Stimulated activated CD8-positive, alpha-beta memory T cell treated with anti-CD3 and anti-CD28 coated beads, Interleukin-4, amount 100 ng/mL, for 48 hours (primary cell): Measurements from ENCODE around the gene HYAL2.
"Not testable (repeated sequence)": the region's sequence is repeated elsewhere in the genome, so short reads cannot be mapped to it uniquely, and the experiment has no call there.

Experiments
- DNase-seq: peaks from one replicate; pipeline ENCODE4 v3.0.0-alpha.2; 2020

The HYAL2 gene

DNA sequence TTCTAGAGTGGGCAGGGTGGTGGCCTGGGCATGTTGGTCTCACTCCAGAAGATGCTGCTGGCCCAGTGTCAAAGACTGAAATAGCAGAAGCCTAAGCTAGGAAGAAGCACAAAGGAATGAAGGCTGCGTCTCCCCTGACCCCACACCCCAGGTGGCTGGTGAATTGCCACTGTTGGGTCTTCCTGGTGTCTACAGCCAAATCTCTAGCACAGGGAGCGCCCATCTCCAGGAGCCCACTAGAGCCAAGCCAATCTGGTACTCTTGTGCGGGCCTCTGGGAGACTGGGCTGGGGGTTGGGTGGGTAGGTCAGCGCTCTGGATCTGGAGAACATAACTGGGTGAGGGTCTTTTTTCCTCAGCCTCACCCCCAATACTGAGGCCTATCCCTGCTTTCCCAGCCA lies 4.6 kb upstream of the HYAL2 start:
- DNase-seq: no peak

- no peak for DNase-seq
Measured at GRCh38 chr3:50326182-50326541, 3.6 kb upstream of the HYAL2 start.

DNA sequence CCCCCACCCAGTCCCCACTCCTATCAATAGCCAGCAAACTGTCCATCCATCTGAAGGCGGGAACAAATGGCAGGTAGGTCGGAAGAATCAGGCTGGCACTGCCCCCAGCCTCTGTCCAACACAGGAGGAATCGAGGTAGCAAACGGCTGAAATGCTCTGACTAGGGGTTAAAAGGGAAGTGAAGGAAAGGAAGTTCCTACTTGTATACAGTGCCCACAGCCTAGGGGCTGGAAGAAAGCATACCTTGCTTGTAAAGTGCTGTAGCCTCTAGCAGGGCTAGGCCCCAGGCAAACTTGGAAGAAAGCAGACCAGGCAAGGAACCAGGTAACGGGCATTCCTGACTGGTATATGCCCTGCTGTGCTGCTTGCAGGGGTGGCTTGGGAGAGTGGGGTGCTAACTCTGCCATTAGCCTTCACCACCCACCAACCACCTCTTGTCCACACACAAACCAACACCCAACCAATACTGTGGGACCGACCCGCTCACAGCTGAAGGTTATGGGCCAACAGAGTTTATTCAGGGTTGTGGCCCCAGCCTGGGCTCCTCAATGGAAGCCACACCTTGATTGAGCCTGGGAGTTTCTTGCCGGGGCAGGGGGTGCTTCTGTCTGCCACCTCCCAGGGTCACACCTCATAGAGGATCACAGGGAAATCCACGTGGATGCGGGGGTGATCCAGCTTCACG lies 3.1 kb upstream of the HYAL2 start:
- DNase-seq: no peak

- DNase-seq: no peak
Measured at GRCh38 chr3:50325113-50325480, 2.6 kb upstream of the HYAL2 start.

- DNase-seq: peak; percentile 82
Measured at GRCh38 chr3:50324351-50325112, 2.0 kb upstream of the HYAL2 start.

GRCh38 chr3:50323614-50324199 lies 1.2 kb upstream of the HYAL2 start:
- no peak for DNase-seq

- DNase-seq: no peak
Measured at GRCh38 chr3:50323092-50323600, 601 bp upstream of the HYAL2 start.

DNA sequence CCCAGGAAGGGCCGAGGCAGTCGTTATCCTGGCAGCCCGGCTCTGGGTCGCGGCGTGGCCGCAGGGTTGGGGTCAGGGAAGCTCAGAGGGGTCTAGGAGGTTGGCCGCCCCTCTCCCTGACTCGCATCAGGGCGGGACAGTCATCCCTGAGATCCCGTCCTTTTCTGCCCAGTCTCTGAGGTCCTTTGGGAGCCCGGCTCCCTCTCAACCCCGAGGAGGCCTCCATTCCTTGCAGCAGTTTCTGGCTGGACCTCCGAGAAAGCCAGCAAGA lies 495 bp downstream of the HYAL2 start:
- no peak for DNase-seq

DNA sequence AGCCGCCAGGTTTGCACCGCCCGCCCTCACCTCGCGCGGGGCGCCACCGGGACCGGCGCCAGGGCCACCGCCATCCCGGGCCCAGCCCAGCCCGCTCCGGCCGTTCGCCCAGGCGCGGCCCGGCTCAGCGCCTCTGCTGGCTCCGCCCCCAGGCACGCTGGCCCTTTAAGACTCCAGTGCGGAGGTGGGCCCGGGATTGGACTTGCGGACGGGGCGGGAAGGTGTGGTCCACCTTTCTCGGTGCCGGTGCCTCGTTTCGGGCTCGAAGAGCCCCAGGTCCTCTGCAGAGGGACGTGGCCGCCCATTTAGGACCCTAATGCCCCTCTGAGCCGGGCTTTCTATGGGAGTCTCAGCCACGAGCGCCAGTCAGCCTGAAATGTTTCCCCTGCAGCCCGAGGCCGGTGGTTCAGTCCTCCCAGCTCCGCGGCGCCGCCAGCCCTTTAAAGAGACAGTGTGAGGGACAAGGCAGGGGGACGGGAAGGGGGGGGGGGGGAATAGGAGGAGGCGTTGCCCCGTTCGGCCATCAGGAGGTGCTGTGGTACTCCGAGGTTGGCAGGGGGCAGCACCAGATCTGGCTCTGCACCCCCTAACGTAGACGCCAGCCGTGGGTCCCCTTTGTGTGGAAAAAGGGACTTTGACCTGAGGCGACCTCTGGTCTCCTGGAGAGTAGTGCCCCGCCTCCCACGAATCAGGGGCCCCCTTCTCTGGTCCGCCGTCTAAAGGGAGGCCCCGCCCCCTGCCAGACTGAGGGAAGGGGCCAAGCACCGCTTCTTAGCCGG lies 1.0 kb downstream of the HYAL2 start:
- peak; percentile 88 for DNase-seq

GRCh38 chr3:50320853-50321335 lies 1.7 kb downstream of the HYAL2 start:
- peak; percentile 75 for DNase-seq

- DNase-seq: no peak
Measured at GRCh38 chr3:50319894-50320625, 2.5 kb downstream of the HYAL2 start.

DNA sequence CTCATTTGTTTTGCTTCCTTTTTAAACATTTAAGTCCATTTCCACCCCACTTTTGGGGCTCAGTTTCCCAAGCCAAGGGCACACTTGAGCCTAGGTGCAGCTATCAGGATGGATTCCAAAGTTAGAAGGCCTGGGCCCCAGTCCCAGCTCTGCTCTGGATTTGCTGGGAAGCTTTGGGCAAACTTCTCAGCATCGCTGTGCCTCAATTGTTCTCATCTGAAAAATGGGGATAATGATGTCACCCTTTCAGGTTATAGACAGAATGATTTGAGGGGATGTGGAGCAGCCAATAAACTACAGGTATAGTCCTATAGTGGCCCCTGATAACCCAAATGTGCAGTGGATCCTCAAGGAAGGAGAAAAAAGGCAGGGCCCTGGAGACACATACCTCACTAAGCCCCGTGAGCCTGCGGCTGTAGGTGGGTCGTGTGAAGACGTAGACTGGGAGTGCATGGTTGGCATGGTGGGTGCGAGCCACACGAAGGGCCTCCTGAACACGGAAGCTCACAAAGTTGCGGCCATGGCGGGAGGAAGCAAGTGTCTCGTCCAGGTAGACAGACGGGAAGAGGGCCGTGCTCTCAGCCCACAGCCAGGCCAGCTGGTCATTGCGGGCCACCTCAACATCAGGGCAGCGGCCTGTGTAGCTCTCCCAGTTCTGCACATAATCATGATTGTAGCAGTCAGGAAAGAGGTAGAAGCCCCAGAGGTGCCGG lies 3.2 kb downstream of the HYAL2 start:
- DNase-seq: no peak

GRCh38 chr3:50318615-50319014 lies 3.9 kb downstream of the HYAL2 start:
- no peak for DNase-seq

DNA sequence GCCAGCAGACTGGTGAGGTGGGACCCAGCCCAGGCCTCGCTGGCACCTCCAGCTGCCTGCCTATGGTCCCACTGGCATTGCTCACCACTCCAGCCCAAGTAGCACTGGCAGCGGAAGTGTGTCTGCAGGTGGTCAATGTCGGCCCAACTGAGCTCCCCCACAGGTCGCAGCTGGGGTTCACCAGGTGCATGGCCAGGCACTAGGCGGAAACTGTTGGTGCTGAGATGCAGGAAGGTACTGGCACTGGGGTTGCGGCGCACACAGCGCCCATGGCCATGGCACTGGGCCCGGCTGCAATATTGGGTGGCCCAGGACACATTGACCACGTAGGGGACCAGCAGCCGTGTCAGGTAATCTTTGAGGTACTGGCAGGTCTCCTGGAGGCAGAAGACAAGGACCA lies 4.4 kb downstream of the HYAL2 start:
- DNase-seq: no peak

DNA sequence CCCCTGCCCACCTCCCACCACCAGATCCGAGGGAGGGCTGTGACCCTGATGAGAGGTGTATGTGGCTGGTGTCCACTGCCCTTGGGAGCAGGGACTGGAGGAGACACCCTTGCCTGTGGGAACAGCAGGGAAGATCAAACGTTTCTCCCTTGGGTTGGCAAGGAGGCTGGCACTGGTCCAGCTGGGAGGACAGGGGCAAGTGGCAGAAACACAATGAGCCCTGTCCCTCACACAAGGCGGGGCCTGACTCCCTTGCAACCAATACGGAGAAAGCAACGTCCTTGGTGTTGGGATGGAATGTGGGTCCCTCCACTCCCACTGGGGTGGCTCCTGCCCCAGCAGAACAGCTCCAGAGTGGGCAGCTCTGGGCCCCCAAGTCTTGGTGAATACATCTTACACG lies 5.2 kb downstream of the HYAL2 start:
- DNase-seq: no peak

DNA sequence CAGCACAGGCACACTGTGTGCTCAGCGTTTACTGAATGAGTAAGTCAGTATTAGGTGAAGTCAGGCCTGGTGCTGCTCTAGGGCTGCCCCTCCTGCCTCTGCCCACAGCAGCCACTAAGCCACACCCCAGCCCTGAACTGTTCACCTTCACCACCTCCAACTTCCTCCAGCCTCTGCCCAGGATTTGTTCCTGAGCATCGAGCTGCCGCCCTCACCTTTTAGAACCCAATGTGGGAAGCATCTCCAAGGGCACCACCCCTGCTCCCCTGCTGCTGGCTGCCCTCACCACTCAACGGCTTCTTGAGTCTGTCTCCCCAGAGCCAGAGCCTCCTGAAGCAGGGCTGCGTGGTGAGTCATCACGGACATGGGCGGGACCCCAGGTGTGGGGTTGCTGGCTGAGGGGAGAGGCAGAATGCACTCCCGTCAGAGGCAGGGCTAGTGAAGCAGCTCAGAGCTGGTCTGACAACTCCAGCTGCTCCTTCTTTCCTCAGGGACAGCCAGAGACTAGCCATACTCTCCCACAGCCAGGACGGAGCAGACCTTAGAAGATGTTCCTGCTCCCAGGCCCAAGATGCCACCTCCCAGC lies 5.8 kb downstream of the HYAL2 start:
- DNase-seq: peak; percentile 75

DNA sequence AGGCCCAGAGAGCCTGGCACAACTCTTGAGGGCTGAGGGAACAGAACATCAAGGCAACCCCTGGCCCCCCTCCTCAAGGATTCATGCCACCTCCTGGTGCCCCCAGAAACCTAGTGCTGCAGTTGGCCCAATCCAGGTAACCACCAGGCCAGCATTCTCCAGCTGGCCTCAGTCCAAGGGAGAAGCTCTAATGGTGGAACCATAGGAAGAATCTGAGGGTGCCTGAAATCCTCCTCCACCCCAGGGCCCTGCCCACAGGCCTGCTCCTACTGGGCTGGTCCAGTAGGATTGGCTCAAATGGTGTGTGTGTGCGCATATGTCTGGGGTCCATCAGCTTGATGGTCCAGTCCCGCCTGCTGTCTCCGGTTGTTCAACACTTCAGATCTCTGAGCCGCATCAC lies 7.7 kb downstream of the HYAL2 start:
- DNase-seq: no peak

DNA sequence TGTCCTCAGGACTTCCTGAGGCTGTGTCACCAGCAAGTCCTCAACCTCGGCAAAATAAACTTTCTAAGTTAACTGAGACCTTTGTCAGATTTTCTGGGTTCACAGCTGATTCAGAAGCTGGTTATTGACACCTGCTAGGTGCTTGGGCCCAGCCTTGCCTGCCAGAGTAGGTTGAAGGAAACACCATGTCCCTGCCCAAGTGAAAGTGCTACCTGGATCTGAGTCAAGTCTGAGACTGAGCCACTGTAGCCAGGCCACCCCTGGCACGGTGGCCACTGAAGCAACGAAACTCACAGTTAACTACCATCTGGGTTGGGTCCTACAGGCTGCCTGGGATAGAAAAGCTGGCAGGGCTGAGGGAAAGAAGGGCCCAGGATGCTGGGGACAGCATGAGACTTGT lies 8.2 kb downstream of the HYAL2 start:
- DNase-seq: no peak

DNA sequence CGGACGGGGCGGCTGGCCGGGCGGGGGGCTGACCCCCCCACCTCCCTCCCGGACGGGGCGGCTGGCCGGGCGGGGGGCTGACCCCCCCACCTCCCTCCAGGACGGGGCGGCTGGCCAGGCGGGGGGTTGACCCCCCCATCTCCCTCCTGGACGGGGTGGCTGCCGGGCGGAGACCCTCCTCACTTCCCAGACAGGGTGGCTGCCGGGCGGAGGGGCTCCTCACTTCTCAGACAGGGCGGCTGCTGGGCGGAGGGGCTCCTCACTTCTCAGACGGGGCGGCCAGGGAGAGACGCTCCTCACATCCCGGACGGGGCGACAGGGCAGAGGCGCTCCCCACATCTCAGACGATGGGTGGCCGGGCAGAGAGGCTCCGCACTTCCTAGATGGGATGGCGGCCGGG lies 10.5 kb downstream of the HYAL2 start:
- not testable (repeated sequence) for DNase-seq

- no peak for DNase-seq
Measured at GRCh38 chr3:50304601-50305000, 17.9 kb downstream of the HYAL2 start.

- DNase-seq: no peak
Measured at GRCh38 chr3:50303013-50303815, 19.3 kb downstream of the HYAL2 start, which contains the start of gene HYAL1. Gene HYAL1 (minus strand): TSS chr3:50303574. CDS start chr3:50302956, 618 bp downstream.
